H9 (cell line): ENCODE measurements around the gene TEX52. TPM values are rescaled to one million over a fixed set of nuclear protein-coding genes. Genes with fewer than 3 reads are reported as not detected.

ENCODE experiments used
- DNase-seq: peaks from one replicate; pipeline ENCODE4 v3.0.0-alpha.2; 2017
- H2AFZ ChIP-seq: one replicate; pipeline ENCODE4 v1.6.1; 2013; ENCODE audit warnings: mild to moderate bottlenecking, low read length, control low read depth, moderate library complexity
- H2AK5ac ChIP-seq: 2 replicates; pipeline ENCODE4 v1.6.1; 2013; ENCODE audit warnings: low read length, control low read depth, mixed read lengths; ENCODE audit not compliant: insufficient read length
- H2BK120ac ChIP-seq: one replicate; pipeline ENCODE4 v1.6.1; 2013; ENCODE audit warnings: low read depth, mild to moderate bottlenecking, low read length, control low read depth, inconsistent platforms; ENCODE audit not compliant: poor library complexity, severe bottlenecking
- H2BK12ac ChIP-seq: 2 replicates; pipeline ENCODE4 v1.6.1; 2013; ENCODE audit warnings: low read length, control low read depth, mixed read lengths, low read depth; ENCODE audit not compliant: insufficient read length
- H2BK15ac ChIP-seq: 2 replicates; pipeline ENCODE4 v1.6.1; 2013; ENCODE audit warnings: low read depth, low read length, control low read depth
- H2BK20ac ChIP-seq: one replicate; pipeline ENCODE4 v1.6.1; 2013; ENCODE audit warnings: low read depth, mild to moderate bottlenecking, low read length, control low read depth, inconsistent platforms; ENCODE audit not compliant: poor library complexity, severe bottlenecking
- H2BK5ac ChIP-seq: 2 replicates; pipeline ENCODE4 v1.6.1; 2013; ENCODE audit warnings: low read length, control low read depth, mixed read lengths; ENCODE audit not compliant: insufficient read length
- H3K14ac ChIP-seq: 2 replicates; pipeline ENCODE4 v1.6.1; 2013; ENCODE audit warnings: low read length, control low read depth; ENCODE audit not compliant: insufficient read depth
- H3K18ac ChIP-seq: 2 replicates; pipeline ENCODE4 v1.6.1; 2013; ENCODE audit warnings: low read depth, mild to moderate bottlenecking, mixed read lengths, low read length, control low read depth; ENCODE audit not compliant: insufficient read length
- H3K23ac ChIP-seq: 2 replicates; pipeline ENCODE4 v1.6.1; 2013; ENCODE audit warnings: low read length, control low read depth, mixed read lengths, low read depth; ENCODE audit not compliant: insufficient read length
- H3K23me2 ChIP-seq: 2 replicates; pipeline ENCODE4 v1.6.1; 2013; ENCODE audit warnings: low read depth, mild to moderate bottlenecking, mixed read lengths, low read length, control low read depth; ENCODE audit not compliant: insufficient read length, poor library complexity, severe bottlenecking
- H3K27ac ChIP-seq: 2 replicates; pipeline ENCODE4 v1.5.1; 2013; ENCODE audit warnings: low read length, control low read depth, mixed read lengths, low read depth; ENCODE audit not compliant: insufficient read length
- H3K27me3 ChIP-seq: 2 replicates; pipeline ENCODE4 v1.6.1; 2013; ENCODE audit warnings: low read length, control low read depth, inconsistent platforms; ENCODE audit not compliant: insufficient read depth
- H3K4ac ChIP-seq: 2 replicates; pipeline ENCODE4 v1.6.1; 2013; ENCODE audit warnings: low read depth, mild to moderate bottlenecking, control low read depth, inconsistent platforms, low read length, moderate library complexity
- H3K4me1 ChIP-seq: 2 replicates; pipeline ENCODE4 v1.6.1; 2013; ENCODE audit warnings: low read length, control low read depth, inconsistent platforms; ENCODE audit not compliant: insufficient read depth
- H3K4me2 ChIP-seq: 2 replicates; pipeline ENCODE4 v1.6.1; 2013; ENCODE audit warnings: low read length, control low read depth, mixed read lengths; ENCODE audit not compliant: insufficient read length, insufficient read depth
- H3K56ac ChIP-seq: 2 replicates; pipeline ENCODE4 v1.6.1; 2013; ENCODE audit warnings: low read depth, mild to moderate bottlenecking, mixed read lengths, low read length, control low read depth; ENCODE audit not compliant: insufficient read length
- H3K79me1 ChIP-seq: 2 replicates; pipeline ENCODE4 v1.6.1; 2013; ENCODE audit warnings: low read depth, mild to moderate bottlenecking, moderate library complexity, low read length, control low read depth, inconsistent platforms; ENCODE audit not compliant: insufficient read depth, poor library complexity, severe bottlenecking
- H3K79me2 ChIP-seq: 2 replicates; pipeline ENCODE4 v1.6.1; 2013; ENCODE audit warnings: low read length, control low read depth, inconsistent platforms; ENCODE audit not compliant: insufficient read depth
- H3K9ac ChIP-seq: 2 replicates; pipeline ENCODE4 v1.6.1; 2013; ENCODE audit warnings: low read length, control low read depth, mixed read lengths; ENCODE audit not compliant: insufficient read length; ENCODE audit errors: extremely low read depth
- H3K9me3 ChIP-seq: one replicate; pipeline ENCODE4 v1.6.1; 2013; ENCODE audit warnings: low read depth, low read length, inconsistent platforms; ENCODE audit not compliant: control insufficient read depth
- H3T11ph ChIP-seq: one replicate; pipeline ENCODE4 v1.6.1; 2013; ENCODE audit warnings: mild to moderate bottlenecking, low read length, control low read depth, inconsistent platforms
- H4K20me1 ChIP-seq: one replicate; pipeline ENCODE4 v1.6.1; 2013; ENCODE audit not compliant: control insufficient read depth, insufficient read length, insufficient read depth
- H4K5ac ChIP-seq: 2 replicates; pipeline ENCODE4 v1.6.1; 2013; ENCODE audit warnings: low read depth, mild to moderate bottlenecking, mixed read lengths, low read length, control low read depth; ENCODE audit not compliant: insufficient read length
- H4K8ac ChIP-seq: replicated peaks from 2 replicates; pipeline ENCODE4 v1.6.1; 2013; ENCODE audit warnings: low read length, control low read depth, mixed read lengths, low read depth; ENCODE audit not compliant: insufficient read length
- H4K91ac ChIP-seq: 2 replicates; pipeline ENCODE4 v1.6.1; 2013; ENCODE audit warnings: low read depth, mild to moderate bottlenecking, moderate library complexity, mixed read lengths, low read length, control low read depth; ENCODE audit not compliant: insufficient read length
- H3K27ac Mint-ChIP-seq, 3 experiments: 2 replicates in 2 of 3; 3 replicates in 1 of 3; pipeline ENCODE4 v1.8.0; 2020 to 2021; ENCODE audit warnings: mixed read lengths in 3 of 3, mild to moderate bottlenecking in 1 of 3, moderate library complexity in 1 of 3
- H3K27me3 Mint-ChIP-seq: 2 replicates; pipeline ENCODE4 v1.8.0; 2021; ENCODE audit warnings: low read depth, mild to moderate bottlenecking, moderate library complexity, mixed read lengths
- H3K36me3 Mint-ChIP-seq, 3 experiments: 2 replicates in 2 of 3; 3 replicates in 1 of 3; pipeline ENCODE4 v1.8.0; 2020 to 2021; ENCODE audit warnings: low read depth in 3 of 3, mixed read lengths in 3 of 3; ENCODE audit not compliant: insufficient read depth in 1 of 3
- H3K4me1 Mint-ChIP-seq, 2 experiments: 2 replicates each; pipeline ENCODE4 v1.8.0; 2020; ENCODE audit warnings: mixed read lengths in 2 of 2
- H3K4me3 Mint-ChIP-seq, 2 experiments: 2 replicates in 1 of 2; 3 replicates in 1 of 2; pipeline ENCODE4 v1.8.0; 2020 to 2021; ENCODE audit warnings: mild to moderate bottlenecking in 2 of 2, mixed read lengths in 2 of 2, moderate library complexity in 1 of 2
- H3K9me3 Mint-ChIP-seq, 2 experiments: 2 replicates in 1 of 2; 3 replicates in 1 of 2; pipeline ENCODE4 v1.8.0; 2020; ENCODE audit warnings: mild to moderate bottlenecking in 2 of 2, mixed read lengths in 2 of 2, moderate library complexity in 1 of 2
- CTCF ChIP-seq: fragments of 200-600 bp; sonication (generic); conservative IDR thresholded peaks from 3 replicates; pipeline ENCODE4 v1.8.0; 2021; ENCODE audit warnings: antibody characterized with exemption, mild to moderate bottlenecking
- total RNA-seq: library from RNA; stranded (reverse); gene quantifications from 2 replicates; pipeline ENCODE4 v1.2.1, GENCODE V29; 2021

TEX52 gene
- total RNA-seq, 1 experiment from 2014 or later = 0.20 TPM

DNA sequence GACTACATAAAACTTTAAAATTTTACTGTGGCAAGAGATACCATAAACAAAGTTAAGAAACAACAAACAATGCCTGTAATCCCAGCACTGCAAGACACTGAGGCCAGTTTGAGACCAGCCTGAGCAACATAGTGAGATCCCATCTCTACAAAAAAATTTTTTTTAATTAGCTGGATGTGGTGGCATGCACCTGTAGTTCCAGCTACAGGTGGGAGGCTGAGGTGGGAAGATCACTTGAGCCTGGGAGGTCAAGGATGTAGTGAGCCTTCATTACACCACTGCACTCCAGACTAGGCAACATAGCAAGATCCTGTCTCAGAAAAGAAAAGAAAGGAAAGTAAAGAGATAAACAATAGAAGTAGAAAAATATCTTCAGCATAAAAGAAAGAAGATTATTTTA lies 3.3 kb upstream of the TEX52 start:
- no peak for DNase-seq
- H3K9ac ChIP-seq = no peak overlapping the region
- no peak overlapping the region for H2AFZ ChIP-seq
- H3K23me2 ChIP-seq = no peaks in the 10 kb centered on the region
- Mint-ChIP-seq H3K9me3 (no peaks in the 10 kb centered on the region), H3K36me3 (peaks cover 48 to 61% (median 61%) of the 10 kb centered on the region in 3 experiments), H3K4me3 (no peak overlapping the region), H3K4me1 (peaks cover 14 to 35% of the 10 kb centered on the region in 2 experiments), H3K27me3 (no peaks in the 10 kb centered on the region; the same call in none of the 2 replicates), H3K27ac (no peak overlapping the region)
- no peak overlapping the region for H2BK20ac ChIP-seq
- H2BK120ac ChIP-seq = no peak overlapping the region
- no peak overlapping the region for H2AK5ac ChIP-seq
- H3K4me2 ChIP-seq = no peak overlapping the region
- H3K79me2 ChIP-seq = no peaks in the 10 kb centered on the region
- no peak overlapping the region for H3K18ac ChIP-seq
- no peak overlapping the region for H4K5ac ChIP-seq
- no peak overlapping the region for H3K56ac ChIP-seq
- H4K20me1 ChIP-seq = no peaks in the 10 kb centered on the region
- H2BK5ac ChIP-seq = no peak overlapping the region
- H2BK15ac ChIP-seq = no peak overlapping the region
- H3T11ph ChIP-seq = no peak overlapping the region
- no peak overlapping the region for H3K27ac ChIP-seq
- no peak overlapping the region for H4K8ac ChIP-seq
- H3K79me1 ChIP-seq = no peaks in the 10 kb centered on the region
- H3K4ac ChIP-seq = no peak overlapping the region
- H3K4me1 ChIP-seq = no peaks in the 10 kb centered on the region
- no peak overlapping the region for H4K91ac ChIP-seq
- H3K27me3 ChIP-seq = no peaks in the 10 kb centered on the region
- no peak overlapping the region for H3K14ac ChIP-seq
- TF ChIP-seq CTCF = no peak
- H3K23ac ChIP-seq = no peak overlapping the region
- no peaks in the 10 kb centered on the region for H3K9me3 ChIP-seq
- no peak overlapping the region for H2BK12ac ChIP-seq
